Measurements from ENCODE around the gene NAT14.
A peak's percentile ranks its signal among the peaks of the same experiment; 100 is the strongest.

The NAT14 gene

GRCh38 chr19:55459950-55460657 lies 24.9 kb upstream of the NAT14 start:
- no peak for DNase-seq (ENCODE audit: low spot score)
- H3K9me3 Mint-ChIP-seq, result no peaks in the 10 kb centered on the region
- no peak overlapping the region for H3K27ac Mint-ChIP-seq
- H3K27me3 Mint-ChIP-seq (ENCODE audit: low read depth), result no peaks in the 10 kb centered on the region
- peaks cover 9% of the 10 kb centered on the region for H3K4me1 Mint-ChIP-seq (ENCODE audit: low read depth)
- peak overlapping the region; percentile 93 for H3K4me3 Mint-ChIP-seq
- H3K36me3 Mint-ChIP-seq (ENCODE audit: low read depth), result no peaks in the 10 kb centered on the region

- Mint-ChIP-seq H3K27me3 (ENCODE audit: low read depth) (no peaks in the 10 kb centered on the region), H3K27ac (peak overlapping the region; percentile 92), H3K36me3 (ENCODE audit: low read depth) (no peaks in the 10 kb centered on the region), H3K4me1 (ENCODE audit: low read depth) (peaks cover 9% of the 10 kb centered on the region), H3K9me3 (no peaks in the 10 kb centered on the region), H3K4me3 (peak overlapping the region; percentile 93)
- DNase-seq (ENCODE audit: low spot score), result no peak
Observed at GRCh38 chr19:55460670-55461258, 24.2 kb upstream of the NAT14 start.

GRCh38 chr19:55461259-55461973 lies 23.6 kb upstream of the NAT14 start, which contains the start of gene ISOC2:
ISOC2 (minus strand) TSS chr19:55461642; CDS start chr19:55456486, 5,156 bp downstream.
- H3K27me3 Mint-ChIP-seq (ENCODE audit: low read depth), result no peaks in the 10 kb centered on the region
- H3K36me3 Mint-ChIP-seq (ENCODE audit: low read depth), result no peaks in the 10 kb centered on the region
- peak; percentile 100 for DNase-seq (ENCODE audit: low spot score)
- H3K27ac Mint-ChIP-seq, result peak within 1 kb of the TSS; percentile 92
- H3K4me3 Mint-ChIP-seq, result peak within 1 kb of the TSS; percentile 93
- H3K9me3 Mint-ChIP-seq, result no peaks in the 10 kb centered on the region
- H3K4me1 Mint-ChIP-seq (ENCODE audit: low read depth), result peaks cover 9% of the 10 kb centered on the region

- Mint-ChIP-seq H3K27ac (peak overlapping the region; percentile 92), H3K9me3 (no peaks in the 10 kb centered on the region), H3K4me3 (peak overlapping the region; percentile 93), H3K4me1 (ENCODE audit: low read depth) (peaks cover 9% of the 10 kb centered on the region), H3K36me3 (ENCODE audit: low read depth) (no peaks in the 10 kb centered on the region), H3K27me3 (ENCODE audit: low read depth) (no peaks in the 10 kb centered on the region)
- no peak for DNase-seq (ENCODE audit: low spot score)
Observed at GRCh38 chr19:55461974-55462626, 22.9 kb upstream of the NAT14 start.

GRCh38 chr19:55462722-55463121 lies 22.3 kb upstream of the NAT14 start:
- Mint-ChIP-seq H3K27me3 (ENCODE audit: low read depth) (no peaks in the 10 kb centered on the region), H3K36me3 (ENCODE audit: low read depth) (no peaks in the 10 kb centered on the region), H3K4me3 (peak overlapping the region; percentile 93), H3K4me1 (ENCODE audit: low read depth) (peaks cover 11% of the 10 kb centered on the region), H3K27ac (no peak overlapping the region), H3K9me3 (no peaks in the 10 kb centered on the region)
- no peak for DNase-seq (ENCODE audit: low spot score)

GRCh38 chr19:55463583-55464031 lies 21.4 kb upstream of the NAT14 start:
- Mint-ChIP-seq H3K4me1 (ENCODE audit: low read depth) (peaks cover 14% of the 10 kb centered on the region), H3K27ac (no peak overlapping the region), H3K36me3 (ENCODE audit: low read depth) (no peaks in the 10 kb centered on the region), H3K9me3 (no peaks in the 10 kb centered on the region), H3K4me3 (no peak overlapping the region), H3K27me3 (ENCODE audit: low read depth) (no peaks in the 10 kb centered on the region)
- DNase-seq (ENCODE audit: low spot score), result no peak

- Mint-ChIP-seq H3K27ac (no peak overlapping the region), H3K4me1 (ENCODE audit: low read depth) (peaks cover 14% of the 10 kb centered on the region), H3K36me3 (ENCODE audit: low read depth) (no peaks in the 10 kb centered on the region), H3K27me3 (ENCODE audit: low read depth) (no peaks in the 10 kb centered on the region), H3K4me3 (no peak overlapping the region), H3K9me3 (no peaks in the 10 kb centered on the region)
- no peak for DNase-seq (ENCODE audit: low spot score)
Observed at GRCh38 chr19:55464039-55464661, 20.8 kb upstream of the NAT14 start.

- no peak within 1 kb of the TSS for H3K4me3 Mint-ChIP-seq
- no peaks in the 10 kb centered on the region for H3K36me3 Mint-ChIP-seq (ENCODE audit: low read depth)
- H3K27me3 Mint-ChIP-seq (ENCODE audit: low read depth), result no peaks in the 10 kb centered on the region
- no peak for DNase-seq (ENCODE audit: low spot score)
- no peaks in the 10 kb centered on the region for H3K9me3 Mint-ChIP-seq
- H3K27ac Mint-ChIP-seq, result no peak within 1 kb of the TSS
- peaks cover 14% of the 10 kb centered on the region for H3K4me1 Mint-ChIP-seq (ENCODE audit: low read depth)
Observed at GRCh38 chr19:55464662-55465054, 20.3 kb upstream of the NAT14 start, which contains the start of gene C19orf85. C19orf85 (minus strand) TSS chr19:55464751; CDS start chr19:55464554, 197 bp downstream.

- Mint-ChIP-seq H3K9me3 (no peaks in the 10 kb centered on the region), H3K27me3 (ENCODE audit: low read depth) (no peaks in the 10 kb centered on the region), H3K27ac (no peak overlapping the region), H3K36me3 (ENCODE audit: low read depth) (no peaks in the 10 kb centered on the region), H3K4me3 (no peak overlapping the region), H3K4me1 (ENCODE audit: low read depth) (peaks cover 13% of the 10 kb centered on the region)
- DNase-seq (ENCODE audit: low spot score), result no peak
Observed at GRCh38 chr19:55465460-55466240, 19.3 kb upstream of the NAT14 start.

GRCh38 chr19:55466241-55466614 lies 18.8 kb upstream of the NAT14 start:
- Mint-ChIP-seq H3K4me3 (no peak overlapping the region), H3K27ac (no peak overlapping the region), H3K36me3 (ENCODE audit: low read depth) (no peaks in the 10 kb centered on the region), H3K27me3 (ENCODE audit: low read depth) (no peaks in the 10 kb centered on the region), H3K4me1 (ENCODE audit: low read depth) (peaks cover 9% of the 10 kb centered on the region), H3K9me3 (no peaks in the 10 kb centered on the region)
- DNase-seq (ENCODE audit: low spot score), result no peak

- H3K4me3 Mint-ChIP-seq, result no peak overlapping the region
- DNase-seq (ENCODE audit: low spot score), result peak; percentile 62
- no peaks in the 10 kb centered on the region for H3K27me3 Mint-ChIP-seq (ENCODE audit: low read depth)
- H3K27ac Mint-ChIP-seq, result no peak overlapping the region
- peaks cover 5% of the 10 kb centered on the region for H3K4me1 Mint-ChIP-seq (ENCODE audit: low read depth)
- no peaks in the 10 kb centered on the region for H3K36me3 Mint-ChIP-seq (ENCODE audit: low read depth)
- H3K9me3 Mint-ChIP-seq, result no peaks in the 10 kb centered on the region
Observed at GRCh38 chr19:55467236-55468053, 17.5 kb upstream of the NAT14 start.

GRCh38 chr19:55468054-55468393 lies 17.0 kb upstream of the NAT14 start:
- Mint-ChIP-seq H3K4me3 (no peak overlapping the region), H3K36me3 (ENCODE audit: low read depth) (no peaks in the 10 kb centered on the region), H3K4me1 (ENCODE audit: low read depth) (peaks cover 4% of the 10 kb centered on the region), H3K27me3 (ENCODE audit: low read depth) (no peaks in the 10 kb centered on the region), H3K9me3 (no peaks in the 10 kb centered on the region), H3K27ac (no peak overlapping the region)
- no peak for DNase-seq (ENCODE audit: low spot score)
